ENCODE results near the gene CHST5.
A peak's percentile ranks its signal among the peaks of the same experiment; 100 is the strongest.
"Not testable (repeated sequence)": the region's sequence is repeated elsewhere in the genome, so short reads cannot be mapped to it uniquely, and the experiment has no call there.

Gene CHST5

GRCh38 chr16:75552951-75553350 is 17.0 kb upstream of the CHST5 start:
- DNase-seq (ENCODE audit: low read depth in 2 of 3, low spot score in 1 of 3) = no peak

GRCh38 chr16:75550211-75550662 is 14.3 kb upstream of the CHST5 start:
- DNase-seq (ENCODE audit: low read depth in 2 of 3, low spot score in 1 of 3) = peak in 2 of 3 donors; percentile 13 to 28

GRCh38 chr16:75548456-75548855 is 12.5 kb upstream of the CHST5 start:
- DNase-seq (ENCODE audit: low read depth in 2 of 3, low spot score in 1 of 3) = not testable (repeated sequence)

- no peak for DNase-seq (ENCODE audit: low read depth in 2 of 3, low spot score in 1 of 3)
Measured at GRCh38 chr16:75546293-75546692, 10.4 kb upstream of the CHST5 start.

- DNase-seq (ENCODE audit: low read depth in 2 of 3, low spot score in 1 of 3) = not testable (repeated sequence)
Measured at GRCh38 chr16:75545879-75546278, 10.0 kb upstream of the CHST5 start.

- not testable (repeated sequence) for DNase-seq (ENCODE audit: low read depth in 2 of 3, low spot score in 1 of 3)
Measured at GRCh38 chr16:75542462-75542861, 6.6 kb upstream of the CHST5 start.

- DNase-seq (ENCODE audit: low read depth in 2 of 3, low spot score in 1 of 3) = no peak
Measured at GRCh38 chr16:75541236-75541635, 5.3 kb upstream of the CHST5 start.

- not testable (repeated sequence) for DNase-seq (ENCODE audit: low read depth in 2 of 3, low spot score in 1 of 3)
Measured at GRCh38 chr16:75538882-75539565, 3.1 kb upstream of the CHST5 start.

GRCh38 chr16:75537776-75538175 is 1.9 kb upstream of the CHST5 start:
- no peak for DNase-seq (ENCODE audit: low read depth in 2 of 3, low spot score in 1 of 3)

- no peak for DNase-seq (ENCODE audit: low read depth in 2 of 3, low spot score in 1 of 3)
Measured at GRCh38 chr16:75535211-75535843, 581 bp downstream of the CHST5 start.

- no peak for DNase-seq (ENCODE audit: low read depth in 2 of 3, low spot score in 1 of 3)
Measured at GRCh38 chr16:75534560-75535205, 1.2 kb downstream of the CHST5 start.

GRCh38 chr16:75532791-75533190 is 3.1 kb downstream of the CHST5 start:
- DNase-seq (ENCODE audit: low read depth in 2 of 3, low spot score in 1 of 3) = no peak

- DNase-seq (ENCODE audit: low read depth in 2 of 3, low spot score in 1 of 3) = no peak
Measured at GRCh38 chr16:75532142-75532765, 3.7 kb downstream of the CHST5 start.

- DNase-seq (ENCODE audit: low read depth in 2 of 3, low spot score in 1 of 3) = no peak
Measured at GRCh38 chr16:75529959-75530358, 5.9 kb downstream of the CHST5 start.

GRCh38 chr16:75529056-75529905 is 6.6 kb downstream of the CHST5 start:
- DNase-seq (ENCODE audit: low read depth in 2 of 3, low spot score in 1 of 3) = no peak

GRCh38 chr16:75527825-75528299 is 8.0 kb downstream of the CHST5 start:
- DNase-seq (ENCODE audit: low read depth in 2 of 3, low spot score in 1 of 3) = no peak

GRCh38 chr16:75526032-75526790 is 9.7 kb downstream of the CHST5 start:
- DNase-seq (ENCODE audit: low read depth in 2 of 3, low spot score in 1 of 3) = no peak

GRCh38 chr16:75519175-75519574 is 16.7 kb downstream of the CHST5 start:
- no peak for DNase-seq (ENCODE audit: low read depth in 2 of 3, low spot score in 1 of 3)

GRCh38 chr16:75516189-75516966 is 19.5 kb downstream of the CHST5 start:
- DNase-seq (ENCODE audit: low read depth in 2 of 3, low spot score in 1 of 3) = not testable (repeated sequence)

Measured in stimulated activated CD4-positive, alpha-beta T cell treated with anti-CD3 and anti-CD28 coated beads, Interleukin-12 subunit alpha, Interleukin-12 subunit beta, amount 100 ng/mL, for 48 hours (primary cell).